Measurements from ENCODE around the gene HCFC2. TPM values are rescaled to one million over a fixed set of nuclear protein-coding genes. Genes with fewer than 3 reads are reported as not detected.

The HCFC2 gene
- total RNA-seq, 2 experiments from 2014 or later: 7.4 to 8.3 TPM

DNA sequence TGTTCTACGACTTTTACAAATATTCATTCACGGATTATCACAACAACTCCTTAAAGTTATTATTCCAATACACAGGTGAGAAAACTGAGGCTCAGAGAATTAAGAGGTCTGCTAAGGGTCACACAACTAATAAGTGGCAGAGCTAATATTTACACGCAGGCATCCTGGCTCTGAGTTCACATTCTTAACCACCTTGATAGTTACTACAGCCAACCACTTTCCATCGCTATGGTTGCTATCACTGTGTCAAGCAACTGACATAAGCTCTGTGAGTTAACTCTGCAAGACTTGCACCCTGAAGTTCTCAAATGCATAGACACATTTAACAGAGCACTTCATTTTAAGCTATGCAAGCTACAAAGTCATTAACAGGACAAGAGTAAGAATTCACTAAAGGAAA is 18.0 kb upstream of the HCFC2 start:
- DNase-seq: no peak
- no peak overlapping the region for H3K27ac Mint-ChIP-seq
- peaks cover 9% of the 10 kb centered on the region for H3K4me1 Mint-ChIP-seq (ENCODE audit: low read depth)
- CTCF ChIA-PET: interaction anchor here (0.7 to 2.0 kb wide), 5 partner anchors 10 to 989 kb away, joined by 3 to 6 read pairs (median 5); no protein-coding TSS in a partner anchor
- no peaks in the 10 kb centered on the region for H3K36me3 Mint-ChIP-seq (ENCODE audit: low read depth)
- no peak overlapping the region for H3K4me3 Mint-ChIP-seq
- H3K27me3 Mint-ChIP-seq (ENCODE audit: low read depth): peaks cover 23% of the 10 kb centered on the region
- H3K9me3 Mint-ChIP-seq: no peaks in the 10 kb centered on the region
- intact Hi-C loops (cut with micrococcal nuclease): no loop called here

DNA sequence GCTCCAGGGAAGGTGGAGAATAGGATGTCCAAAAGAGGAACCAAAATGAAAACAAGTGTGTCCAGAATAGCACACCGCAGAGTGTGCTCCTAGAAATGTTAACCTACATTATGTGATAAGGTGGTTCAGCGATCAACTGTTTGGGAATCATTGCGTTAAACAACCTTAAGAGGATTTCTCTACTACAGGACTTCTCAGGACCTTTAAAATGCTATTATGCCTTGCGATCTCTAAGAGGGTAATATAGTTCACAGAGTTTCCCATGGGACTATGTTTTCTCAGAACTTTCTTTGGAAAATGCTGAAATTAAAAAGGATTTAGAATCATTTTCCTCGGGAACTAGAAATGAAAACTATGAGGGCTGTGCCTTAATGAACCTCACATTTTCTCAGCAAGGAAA is 16.2 kb upstream of the HCFC2 start:
- CTCF ChIA-PET: no interaction called here
- Mint-ChIP-seq H3K27me3 (ENCODE audit: low read depth) (peaks cover 30% of the 10 kb centered on the region), H3K36me3 (ENCODE audit: low read depth) (no peaks in the 10 kb centered on the region), H3K27ac (no peak overlapping the region), H3K4me3 (no peak overlapping the region), H3K4me1 (ENCODE audit: low read depth) (peaks cover 9% of the 10 kb centered on the region), H3K9me3 (no peaks in the 10 kb centered on the region)
- no peak for DNase-seq
- intact Hi-C loops (cut with micrococcal nuclease): no loop called here

DNA sequence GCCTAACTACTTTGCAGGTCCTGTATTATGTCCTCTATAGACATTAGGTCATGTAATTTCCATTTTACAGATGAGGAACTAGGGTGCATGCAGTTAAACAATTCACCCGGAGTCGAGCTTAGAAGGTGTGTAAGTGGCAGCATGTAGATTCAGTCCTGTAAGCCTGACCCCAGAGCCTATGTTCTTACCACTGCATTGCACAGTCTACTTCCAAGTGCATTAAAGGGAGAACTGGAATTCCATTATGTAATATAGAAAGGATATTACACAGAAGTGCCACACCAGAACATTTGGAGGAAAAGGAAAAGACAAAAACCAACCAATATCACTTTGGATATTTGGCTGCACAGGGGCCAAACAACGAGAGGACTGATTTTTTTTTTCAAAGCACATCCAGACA is 15.5 kb upstream of the HCFC2 start:
- Mint-ChIP-seq H3K36me3 (ENCODE audit: low read depth) (no peaks in the 10 kb centered on the region), H3K4me3 (no peak overlapping the region), H3K4me1 (ENCODE audit: low read depth) (peaks cover 9% of the 10 kb centered on the region), H3K27ac (no peak overlapping the region), H3K27me3 (ENCODE audit: low read depth) (peaks cover 32% of the 10 kb centered on the region), H3K9me3 (no peaks in the 10 kb centered on the region)
- intact Hi-C loops (cut with micrococcal nuclease): no loop called here
- DNase-seq: no peak
- CTCF ChIA-PET: interaction anchor here (0.6 kb wide), 1 partner anchor 60 kb away, joined by 3 read pairs; no protein-coding TSS in a partner anchor

DNA sequence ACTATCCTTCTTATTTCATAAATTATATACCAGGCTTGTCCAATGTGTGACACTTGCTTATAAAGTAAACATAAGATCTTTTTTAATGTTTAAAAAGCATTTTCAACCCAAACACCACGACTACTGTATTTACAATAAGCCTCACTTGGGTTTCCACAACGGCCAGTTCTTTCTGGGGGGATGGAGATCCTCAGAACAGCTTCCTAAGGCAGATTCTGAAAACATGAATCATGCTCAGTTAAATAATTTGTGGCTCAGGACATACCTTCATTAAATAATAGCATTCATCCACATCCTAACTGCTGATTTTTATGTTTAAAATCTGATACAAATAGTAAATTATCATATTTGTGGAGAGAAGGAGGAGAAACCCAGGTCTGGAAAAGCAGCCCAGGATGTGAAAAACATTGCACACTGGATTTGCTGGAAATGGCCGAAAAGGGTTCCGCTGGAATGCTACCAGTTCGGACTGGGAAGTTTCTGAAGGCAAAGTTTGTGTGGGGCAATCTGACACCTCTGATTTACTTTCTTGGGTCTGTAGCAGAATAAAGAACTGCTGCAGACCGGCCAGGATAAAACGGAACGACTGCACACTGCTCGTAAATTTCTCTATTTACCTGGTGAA is 14.9 kb upstream of the HCFC2 start:
- Mint-ChIP-seq H3K4me3 (no peak overlapping the region), H3K27ac (no peak overlapping the region), H3K9me3 (no peaks in the 10 kb centered on the region), H3K27me3 (ENCODE audit: low read depth) (peaks cover 36% of the 10 kb centered on the region), H3K4me1 (ENCODE audit: low read depth) (peaks cover 9% of the 10 kb centered on the region), H3K36me3 (ENCODE audit: low read depth) (no peaks in the 10 kb centered on the region)
- DNase-seq: no peak
- CTCF ChIA-PET: interaction anchor here (0.6 kb wide), 1 partner anchor 60 kb away, joined by 3 read pairs; no protein-coding TSS in a partner anchor
- intact Hi-C loops (cut with micrococcal nuclease): no loop called here

DNA sequence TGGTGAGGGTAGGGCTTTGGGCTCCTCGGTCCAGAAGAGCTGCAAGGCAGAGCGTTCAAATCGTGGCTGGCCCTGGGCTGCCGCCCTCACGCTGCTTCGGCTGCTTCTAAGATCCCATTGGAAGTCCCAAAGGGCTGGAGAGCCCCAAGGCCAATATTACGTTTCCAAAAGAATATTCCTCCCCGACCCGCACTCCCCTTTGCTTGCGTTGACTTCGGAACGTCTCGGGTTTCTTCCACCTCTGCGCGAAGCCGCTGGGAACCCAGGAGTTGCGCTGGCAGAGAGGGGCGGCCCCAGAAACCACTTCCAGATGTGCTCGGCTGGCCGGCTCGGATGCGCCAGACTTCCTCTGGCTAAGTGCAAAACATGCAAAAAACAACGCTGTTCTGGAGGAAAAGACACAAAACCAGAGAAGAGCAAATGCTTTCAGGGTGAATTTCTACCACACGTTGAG is 14.4 kb upstream of the HCFC2 start, which contains the start of gene GLT8D2:
GLT8D2 (minus strand) TSS at position 285 of the 454 bp plus-strand sequence. CDS start 30,539 bp downstream, outside the sequence.
- intact Hi-C loops (cut with micrococcal nuclease): no loop called here
- H3K4me1 Mint-ChIP-seq (ENCODE audit: low read depth): peaks cover 9% of the 10 kb centered on the region
- H3K36me3 Mint-ChIP-seq (ENCODE audit: low read depth): no peaks in the 10 kb centered on the region
- H3K9me3 Mint-ChIP-seq: no peaks in the 10 kb centered on the region
- CTCF ChIA-PET: interaction anchor here (1.2 kb wide), 1 partner anchor 59 kb away, joined by 3 read pairs; no protein-coding TSS in a partner anchor
- H3K4me3 Mint-ChIP-seq: peak within 1 kb of the TSS; percentile 27
- peaks cover 41% of the 10 kb centered on the region for H3K27me3 Mint-ChIP-seq (ENCODE audit: low read depth)
- peak; percentile 12 for DNase-seq
- H3K27ac Mint-ChIP-seq: no peak within 1 kb of the TSS

DNA sequence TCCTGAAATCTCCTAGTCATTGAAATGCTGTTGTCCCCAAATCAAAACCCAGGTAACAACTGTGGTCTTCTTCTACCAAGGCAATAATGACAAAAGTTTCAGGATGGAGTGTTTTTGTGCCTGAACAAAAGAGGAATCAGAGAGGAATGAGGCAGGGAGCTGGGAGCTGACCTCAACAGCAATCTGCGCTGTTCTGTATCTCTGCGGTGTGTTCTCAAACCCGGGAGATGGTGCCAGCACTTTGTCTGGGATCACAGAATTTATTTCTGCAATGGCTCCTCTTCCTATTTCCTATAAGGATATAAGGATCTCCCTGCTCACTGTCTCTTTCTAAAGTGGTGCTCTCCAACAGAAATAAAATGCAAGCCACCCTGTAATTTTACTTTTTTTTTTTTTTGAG is 13.9 kb upstream of the HCFC2 start:
- no peak for DNase-seq
- peaks cover 9% of the 10 kb centered on the region for H3K4me1 Mint-ChIP-seq (ENCODE audit: low read depth)
- peak overlapping the region; percentile 27 for H3K4me3 Mint-ChIP-seq
- H3K27me3 Mint-ChIP-seq (ENCODE audit: low read depth): peaks cover 41% of the 10 kb centered on the region
- H3K27ac Mint-ChIP-seq: no peak overlapping the region
- CTCF ChIA-PET: interaction anchor here (1.2 kb wide), 1 partner anchor 58 kb away, joined by 3 read pairs; no protein-coding TSS in a partner anchor
- no peaks in the 10 kb centered on the region for H3K36me3 Mint-ChIP-seq (ENCODE audit: low read depth)
- no peaks in the 10 kb centered on the region for H3K9me3 Mint-ChIP-seq
- intact Hi-C loops (cut with micrococcal nuclease): no loop called here

DNA sequence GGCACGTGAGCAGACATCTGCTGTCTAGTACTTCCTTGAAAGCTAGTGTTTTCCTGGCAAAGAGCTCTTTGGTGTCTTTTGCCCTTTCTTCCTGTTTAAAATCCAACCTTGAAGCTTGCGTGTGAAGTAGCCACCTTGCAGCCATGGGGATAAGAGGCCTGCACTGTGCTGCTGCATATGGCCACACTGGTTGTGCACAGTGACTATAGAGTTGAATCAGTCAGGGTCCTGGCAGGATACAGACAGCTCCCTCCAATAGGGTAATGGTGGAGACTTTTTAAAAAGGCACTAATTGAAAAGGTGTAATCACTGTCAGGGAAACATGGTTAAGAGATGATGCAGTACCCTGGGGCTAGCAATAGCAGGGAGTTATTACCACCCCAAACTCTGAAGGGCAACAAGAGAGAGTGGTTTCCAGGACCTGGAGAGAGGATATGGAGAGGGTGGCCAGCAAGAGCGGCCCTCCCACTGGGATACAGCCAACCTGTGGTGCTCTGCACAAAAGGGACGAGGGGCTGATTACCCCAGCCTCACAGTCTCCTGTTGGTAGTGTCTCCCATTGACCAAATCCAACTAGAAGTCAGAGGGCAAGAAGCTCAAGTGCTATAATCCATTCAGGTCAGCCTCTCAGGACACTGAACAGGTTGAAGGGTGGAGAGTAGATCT is 9.5 kb upstream of the HCFC2 start:
- peaks cover 7% of the 10 kb centered on the region for H3K4me1 Mint-ChIP-seq (ENCODE audit: low read depth)
- peaks cover 40% of the 10 kb centered on the region for H3K27me3 Mint-ChIP-seq (ENCODE audit: low read depth)
- H3K27ac Mint-ChIP-seq: no peak overlapping the region
- H3K36me3 Mint-ChIP-seq (ENCODE audit: low read depth): no peaks in the 10 kb centered on the region
- intact Hi-C loops (cut with micrococcal nuclease): no loop called here
- DNase-seq: no peak
- CTCF ChIA-PET: interaction anchor here (5.9 kb wide), 1 partner anchor 55 kb away, joined by 106 read pairs; no protein-coding TSS in a partner anchor
- H3K4me3 Mint-ChIP-seq: no peak overlapping the region
- no peaks in the 10 kb centered on the region for H3K9me3 Mint-ChIP-seq

DNA sequence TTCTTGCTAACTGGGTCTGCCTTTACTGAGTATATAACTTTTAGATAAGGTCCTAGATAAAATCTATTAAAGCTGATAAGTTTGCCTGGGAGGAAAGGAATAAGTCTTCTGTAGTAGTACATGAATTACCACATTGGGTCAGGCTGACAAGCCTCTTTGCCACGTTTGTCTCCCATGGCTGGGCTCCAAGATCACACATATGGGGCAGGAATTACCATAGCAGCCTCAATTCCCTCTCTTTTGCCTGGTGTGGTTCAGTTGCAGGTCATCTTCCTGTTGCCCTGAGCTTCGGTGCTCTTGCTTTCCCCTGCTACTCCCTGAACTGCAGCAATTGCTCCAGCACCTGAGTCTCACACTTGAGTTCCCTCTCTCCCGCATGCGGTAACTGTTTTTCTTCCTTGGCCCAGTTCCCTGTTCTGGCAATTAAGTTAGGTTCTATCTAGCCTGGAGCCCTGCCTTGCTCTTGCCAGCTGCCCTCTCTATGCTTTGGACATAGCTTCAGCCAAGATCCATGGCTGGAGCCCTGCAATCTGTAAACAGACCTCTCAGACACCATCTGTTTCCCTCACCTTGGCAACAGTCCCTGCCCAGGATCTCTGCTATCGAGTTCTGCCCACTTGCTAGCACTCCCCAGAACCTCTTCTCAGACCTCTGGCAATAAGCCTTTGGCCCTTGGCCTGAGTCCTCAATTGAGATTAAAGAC is 8.5 kb upstream of the HCFC2 start:
- no peak for DNase-seq
- Mint-ChIP-seq H3K9me3 (no peaks in the 10 kb centered on the region), H3K27ac (no peak overlapping the region), H3K4me3 (no peak overlapping the region), H3K36me3 (ENCODE audit: low read depth) (no peaks in the 10 kb centered on the region), H3K4me1 (ENCODE audit: low read depth) (no peaks in the 10 kb centered on the region), H3K27me3 (ENCODE audit: low read depth) (peaks cover 42% of the 10 kb centered on the region)
- CTCF ChIA-PET: interaction anchor here (1.5 to 5.9 kb wide), 3 partner anchors 10 to 61 kb away, joined by 3 to 106 read pairs (median 5); no protein-coding TSS in a partner anchor
- intact Hi-C loops (cut with micrococcal nuclease): no loop called here

DNA sequence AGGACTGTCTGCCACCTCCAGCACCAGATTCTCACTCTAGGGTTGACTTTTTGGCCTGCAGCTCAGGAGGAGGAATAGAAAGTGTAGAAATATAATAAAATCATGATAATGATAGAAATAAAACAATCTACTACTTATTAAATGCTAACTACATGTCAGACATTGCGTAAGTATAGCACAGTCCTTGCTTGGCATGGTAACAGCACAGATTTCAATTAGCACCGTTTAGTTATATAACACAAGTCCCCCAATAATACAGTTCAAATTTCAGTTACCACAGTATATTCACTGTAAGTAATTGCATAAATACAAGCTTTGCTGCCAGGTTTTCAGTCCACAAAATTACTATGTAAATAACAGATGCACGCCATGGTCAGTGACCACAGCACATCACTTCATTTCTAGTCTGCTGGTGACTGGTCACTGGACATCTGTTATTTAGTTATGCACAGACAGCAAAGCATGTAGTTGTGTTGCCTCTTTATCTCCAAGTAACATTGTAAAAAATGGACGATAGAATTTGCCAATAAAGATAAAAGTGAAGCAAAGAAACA is 7.8 kb upstream of the HCFC2 start:
- CTCF ChIA-PET: interaction anchor here (1.5 to 5.9 kb wide), 3 partner anchors 11 to 60 kb away, joined by 3 to 106 read pairs (median 5); no protein-coding TSS in a partner anchor
- H3K4me1 Mint-ChIP-seq (ENCODE audit: low read depth): no peaks in the 10 kb centered on the region
- DNase-seq: no peak
- H3K4me3 Mint-ChIP-seq: no peak overlapping the region
- no peak overlapping the region for H3K27ac Mint-ChIP-seq
- no peaks in the 10 kb centered on the region for H3K36me3 Mint-ChIP-seq (ENCODE audit: low read depth)
- intact Hi-C loops (cut with micrococcal nuclease): no loop called here
- H3K9me3 Mint-ChIP-seq: no peaks in the 10 kb centered on the region
- peaks cover 44% of the 10 kb centered on the region for H3K27me3 Mint-ChIP-seq (ENCODE audit: low read depth)

DNA sequence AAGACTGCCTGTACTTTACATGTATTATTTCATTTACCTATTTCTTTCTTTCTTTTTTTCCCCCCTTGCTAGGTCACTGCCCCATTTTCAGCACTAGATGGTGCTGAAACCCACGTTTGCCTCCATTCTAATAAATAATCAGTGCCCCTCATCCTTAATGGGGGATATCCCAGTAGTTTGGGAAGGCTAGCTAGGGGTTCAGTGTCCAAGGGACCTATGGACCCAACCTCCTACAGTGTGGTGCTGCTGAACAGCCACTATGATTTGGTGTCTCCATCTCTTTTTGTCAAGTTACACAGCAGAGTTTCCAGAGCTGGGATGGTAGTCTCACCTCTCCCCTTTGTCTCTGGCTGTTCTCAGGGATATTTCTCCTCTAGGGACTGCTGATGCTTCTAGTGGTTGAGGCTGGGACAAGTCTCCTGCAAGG is 6.5 kb upstream of the HCFC2 start:
- Mint-ChIP-seq H3K27me3 (ENCODE audit: low read depth) (peaks cover 40% of the 10 kb centered on the region), H3K4me1 (ENCODE audit: low read depth) (no peaks in the 10 kb centered on the region), H3K36me3 (ENCODE audit: low read depth) (no peaks in the 10 kb centered on the region), H3K9me3 (no peaks in the 10 kb centered on the region), H3K4me3 (no peak overlapping the region), H3K27ac (no peak overlapping the region)
- peak; percentile 18 for DNase-seq
- CTCF ChIA-PET: interaction anchor here (0.7 to 5.9 kb wide), 14 partner anchors 10 to 161 kb away, joined by 3 to 106 read pairs (median 6); no protein-coding TSS in a partner anchor
- intact Hi-C loops (cut with micrococcal nuclease): loop anchor here (1.0 kb wide), 2 partner anchors 52 to 179 kb away; no protein-coding TSS in a partner anchor

DNA sequence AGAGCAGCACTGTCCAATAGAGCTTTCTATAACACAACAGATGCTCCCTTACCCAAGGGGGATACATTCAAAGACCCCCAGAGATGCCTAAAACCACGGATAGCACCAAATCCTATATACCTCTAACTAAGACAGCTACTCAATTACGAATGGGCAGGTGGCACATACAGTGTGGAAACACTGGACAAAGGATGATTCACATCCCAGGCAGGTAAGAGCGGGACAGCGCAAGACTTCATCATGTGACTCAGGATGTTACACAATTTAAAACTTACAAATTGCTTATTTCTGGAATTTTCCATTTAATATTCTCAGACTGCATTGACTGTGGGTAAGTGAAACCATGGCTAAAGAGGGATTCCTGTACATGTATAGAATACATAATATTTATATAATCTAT is 5.5 kb upstream of the HCFC2 start:
- Mint-ChIP-seq H3K4me1 (ENCODE audit: low read depth) (peaks cover 2% of the 10 kb centered on the region), H3K27me3 (ENCODE audit: low read depth) (peaks cover 35% of the 10 kb centered on the region), H3K9me3 (no peaks in the 10 kb centered on the region), H3K4me3 (no peak overlapping the region), H3K36me3 (ENCODE audit: low read depth) (no peaks in the 10 kb centered on the region), H3K27ac (no peak overlapping the region)
- CTCF ChIA-PET: interaction anchor here (0.7 to 5.9 kb wide), 16 partner anchors 9 to 160 kb away, joined by 3 to 106 read pairs (median 5); partner anchors contain the start of gene NFYB
- intact Hi-C loops (cut with micrococcal nuclease): no loop called here
- no peak for DNase-seq
